Measurements from ENCODE around the gene ESPNL. TPM values are rescaled to one million over a fixed set of nuclear protein-coding genes. Genes with fewer than 3 reads are reported as not detected.
A peak's percentile ranks its signal among the peaks of the same experiment; 100 is the strongest.

ESPNL gene
- total RNA-seq, 2 donors from 2014 or later = 0.15 to 0.86 TPM

DNA sequence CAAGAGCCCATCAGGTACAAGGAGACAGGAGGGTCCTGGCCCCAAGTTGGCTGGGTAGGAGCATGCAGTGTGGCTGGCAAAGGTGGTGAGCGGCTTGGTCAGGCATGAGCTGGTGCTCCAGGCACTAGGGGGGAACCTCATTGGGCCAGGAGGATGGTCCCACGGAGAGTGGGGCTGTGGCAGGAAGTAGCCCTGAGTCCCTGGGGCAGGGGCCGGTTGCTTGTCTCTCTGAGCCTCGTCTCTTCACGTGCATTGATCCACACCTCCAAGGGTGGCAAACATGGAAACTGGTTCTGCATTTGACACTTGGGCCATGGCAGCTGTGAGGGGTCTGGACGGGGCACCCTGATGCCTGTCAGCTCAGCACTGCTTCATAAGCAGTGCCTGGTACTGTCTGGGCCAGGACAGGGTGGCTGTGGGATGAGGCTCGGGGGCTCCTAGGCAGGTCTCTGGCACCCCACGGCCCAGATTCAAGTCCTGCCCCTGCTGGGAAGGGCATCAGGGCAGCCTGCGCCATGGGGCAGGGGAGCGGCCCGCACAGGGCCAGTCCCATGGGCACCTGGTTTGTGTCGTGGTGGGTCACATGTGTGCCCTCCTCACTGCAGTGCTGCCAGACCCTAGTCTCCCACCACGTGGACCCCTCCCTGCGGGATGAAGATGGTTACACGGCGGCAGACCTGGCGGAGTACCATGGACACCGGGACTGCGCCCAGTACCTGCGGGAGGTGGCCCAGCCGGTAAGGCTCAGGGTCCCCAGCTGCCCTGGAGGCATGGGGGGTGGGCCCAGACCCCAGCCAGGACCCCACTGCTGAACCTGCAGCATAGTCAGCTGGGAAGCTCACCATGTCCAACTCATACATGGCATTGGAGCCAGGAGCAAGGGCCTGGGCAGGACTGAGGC is 16.4 kb downstream of the ESPNL start:
- peaks cover 8% of the 10 kb centered on the region for H3K27me3 Mint-ChIP-seq (ENCODE audit: insufficient read depth)
- WGBS, 2 experiments (ENCODE audit: insufficient coverage in 1 of 2, insufficient read length in 1 of 2) = 92 to 97% methylated on average over 19 to 21 of the region's 21 CpGs
- peaks cover 6% of the 10 kb centered on the region for H3K27me3 ChIP-seq (ENCODE audit: control insufficient read depth, insufficient read depth, low read length, poor library complexity, severe bottlenecking)
- H3K27ac Mint-ChIP-seq = no peak overlapping the region
- H3K4me1 ChIP-seq (ENCODE audit: control insufficient read depth, insufficient read depth, low read length) = no peaks in the 10 kb centered on the region
- no peak overlapping the region for H3K4me3 Mint-ChIP-seq
- H3K36me3 Mint-ChIP-seq (ENCODE audit: low read depth) = no peaks in the 10 kb centered on the region
- H3K9me3 Mint-ChIP-seq = peaks cover 2% of the 10 kb centered on the region
- H3K4me3 ChIP-seq (ENCODE audit: low read length) = no peak overlapping the region
- H3K9ac ChIP-seq (ENCODE audit: extremely low read depth, low read length, poor library complexity, severe bottlenecking) = no peak overlapping the region
- no peaks in the 10 kb centered on the region for H3K36me3 ChIP-seq (ENCODE audit: control insufficient read depth, insufficient read depth, low read length)
- peaks cover 10% of the 10 kb centered on the region for H3K9me3 ChIP-seq (ENCODE audit: control insufficient read depth, low read length)
- no peaks in the 10 kb centered on the region for H3K4me1 Mint-ChIP-seq
- no peak overlapping the region for H3K27ac ChIP-seq (ENCODE audit: low read depth, low read length)
- TF ChIP-seq CTCF (conservative IDR thresholded peaks at IDR 0.05) = no peak
- peak; percentile 30 for DNase-seq

GRCh38 chr2:238117199-238118154 is 17.3 kb downstream of the ESPNL start:
- H3K36me3 Mint-ChIP-seq (ENCODE audit: low read depth) = no peaks in the 10 kb centered on the region
- DNase-seq = peak; percentile 30
- Histone ChIP-seq H3K27ac (ENCODE audit: low read depth, low read length) (no peak overlapping the region), H3K4me3 (ENCODE audit: low read length) (no peak overlapping the region), H3K9me3 (ENCODE audit: control insufficient read depth, low read length) (peaks cover 8% of the 10 kb centered on the region), H3K36me3 (ENCODE audit: control insufficient read depth, insufficient read depth, low read length) (no peaks in the 10 kb centered on the region), H3K4me1 (ENCODE audit: control insufficient read depth, insufficient read depth, low read length) (no peaks in the 10 kb centered on the region), H3K27me3 (ENCODE audit: control insufficient read depth, insufficient read depth, low read length, poor library complexity, severe bottlenecking) (peaks cover 6% of the 10 kb centered on the region), H3K9ac (ENCODE audit: extremely low read depth, low read length, poor library complexity, severe bottlenecking) (no peak overlapping the region)
- TF ChIP-seq CTCF (conservative IDR thresholded peaks at IDR 0.05) = no peak
- H3K4me1 Mint-ChIP-seq = no peaks in the 10 kb centered on the region
- WGBS, 2 experiments (ENCODE audit: insufficient coverage in 1 of 2, insufficient read length in 1 of 2) = 78 to 86% methylated on average over 7 to 11 of the region's 11 CpGs
- H3K27ac Mint-ChIP-seq = no peak overlapping the region
- no peaks in the 10 kb centered on the region for H3K9me3 Mint-ChIP-seq
- H3K27me3 Mint-ChIP-seq (ENCODE audit: insufficient read depth) = peaks cover 8% of the 10 kb centered on the region
- H3K4me3 Mint-ChIP-seq = no peak overlapping the region

- Mint-ChIP-seq H3K4me3 (no peak overlapping the region), H3K36me3 (ENCODE audit: low read depth) (no peaks in the 10 kb centered on the region), H3K27me3 (ENCODE audit: insufficient read depth) (peaks cover 8% of the 10 kb centered on the region), H3K4me1 (no peaks in the 10 kb centered on the region), H3K9me3 (no peaks in the 10 kb centered on the region), H3K27ac (no peak overlapping the region)
- no peak for DNase-seq
- H3K27ac ChIP-seq (ENCODE audit: low read depth, low read length) = no peak overlapping the region
- H3K9ac ChIP-seq (ENCODE audit: extremely low read depth, low read length, poor library complexity, severe bottlenecking) = no peak overlapping the region
- H3K27me3 ChIP-seq (ENCODE audit: control insufficient read depth, insufficient read depth, low read length, poor library complexity, severe bottlenecking) = peaks cover 6% of the 10 kb centered on the region
- H3K9me3 ChIP-seq (ENCODE audit: control insufficient read depth, low read length) = no peaks in the 10 kb centered on the region
- 79 to 84% methylated on average over 12 to 15 of the region's 15 CpGs for WGBS, 2 experiments (ENCODE audit: insufficient coverage in 1 of 2, insufficient read length in 1 of 2)
- TF ChIP-seq CTCF (conservative IDR thresholded peaks at IDR 0.05) = no peak
- H3K4me3 ChIP-seq (ENCODE audit: low read length) = no peak overlapping the region
- no peaks in the 10 kb centered on the region for H3K4me1 ChIP-seq (ENCODE audit: control insufficient read depth, insufficient read depth, low read length)
- no peaks in the 10 kb centered on the region for H3K36me3 ChIP-seq (ENCODE audit: control insufficient read depth, insufficient read depth, low read length)
Measured at GRCh38 chr2:238119756-238120462, 19.8 kb downstream of the ESPNL start.

Measured in endodermal cell (in vitro differentiated cells).